GM08714 (cell line): ENCODE results near the gene DMD.
"Not testable (repeated sequence)": the region's sequence is repeated elsewhere in the genome, so short reads cannot be mapped to it uniquely, and the experiment has no call there.

Source experiments
- H3K4me3 ChIP-seq: fragments of 200-500 bp; sonication (Bioruptor generic); 2 replicates; pipeline ENCODE4 v1.5.1; 2014; ENCODE audit warnings: mild to moderate bottlenecking, low read length, inconsistent platforms
- ZNF274 ChIP-seq: IDR thresholded peaks from 2 replicates; pipeline ENCODE4 v1.6.1; 2012; ENCODE audit warnings: mild to moderate bottlenecking, low read depth, low read length

Gene DMD

DNA sequence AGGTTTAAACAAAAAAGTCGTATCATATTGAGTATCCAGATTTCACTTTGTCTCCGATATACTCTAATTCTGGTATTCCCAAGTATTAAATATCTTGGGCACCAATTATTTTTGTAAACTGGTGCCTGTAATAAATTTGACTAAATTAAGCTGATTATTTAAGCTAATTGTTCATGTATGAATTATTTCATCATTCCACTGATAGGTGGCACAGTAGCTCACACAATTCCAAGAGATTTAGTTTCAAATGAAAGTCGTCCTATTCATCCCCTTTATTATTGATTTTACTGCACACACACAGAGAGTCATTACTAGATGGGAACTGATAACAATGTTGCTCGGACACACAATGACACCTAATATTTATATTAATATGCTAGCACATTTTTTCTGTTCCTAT lies 432.4 kb downstream of the DMD start:
- TF ChIP-seq ZNF274, result no peak
- H3K4me3 ChIP-seq, result no peak overlapping the region

DNA sequence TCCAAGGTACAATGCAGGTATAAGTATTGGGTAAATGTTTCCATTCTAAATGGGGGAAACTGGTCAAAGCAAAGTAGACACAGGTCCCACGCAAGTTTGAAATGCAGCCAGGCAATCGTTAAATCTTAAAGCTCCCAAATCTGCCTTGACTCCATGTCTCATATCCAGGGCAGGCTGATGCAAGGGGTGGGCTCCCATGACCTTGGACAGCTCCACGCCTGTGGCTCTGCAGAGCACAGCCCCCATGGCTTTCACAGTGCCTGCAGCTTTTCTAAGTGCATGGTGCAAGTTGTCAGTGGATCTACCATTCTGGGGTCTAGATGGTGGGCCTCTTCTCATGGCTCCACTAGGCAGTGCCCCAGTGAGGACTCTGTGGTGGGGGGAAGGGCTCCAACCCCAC lies 436.4 kb downstream of the DMD start:
- TF ChIP-seq ZNF274, result no peak
- no peak overlapping the region for H3K4me3 ChIP-seq

DNA sequence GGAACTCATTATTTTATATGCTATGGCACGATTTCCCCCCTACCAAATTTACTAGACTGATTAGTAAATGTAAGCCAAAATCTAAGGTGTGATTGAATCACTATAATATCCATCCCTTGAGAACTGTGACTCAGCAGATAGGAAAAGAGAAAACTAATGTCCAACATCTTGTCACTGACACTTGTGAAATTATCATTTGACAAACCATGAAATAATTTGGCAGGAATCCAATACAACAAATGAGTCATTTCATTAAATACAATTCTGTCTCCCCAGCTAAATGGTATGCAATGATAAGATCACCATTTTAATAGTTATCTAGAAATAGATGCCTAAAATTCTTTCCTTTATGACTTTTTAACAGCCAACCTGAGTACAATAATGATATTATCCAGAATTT lies 462.3 kb downstream of the DMD start:
- H3K4me3 ChIP-seq, result no peak overlapping the region
- TF ChIP-seq ZNF274, result no peak

DNA sequence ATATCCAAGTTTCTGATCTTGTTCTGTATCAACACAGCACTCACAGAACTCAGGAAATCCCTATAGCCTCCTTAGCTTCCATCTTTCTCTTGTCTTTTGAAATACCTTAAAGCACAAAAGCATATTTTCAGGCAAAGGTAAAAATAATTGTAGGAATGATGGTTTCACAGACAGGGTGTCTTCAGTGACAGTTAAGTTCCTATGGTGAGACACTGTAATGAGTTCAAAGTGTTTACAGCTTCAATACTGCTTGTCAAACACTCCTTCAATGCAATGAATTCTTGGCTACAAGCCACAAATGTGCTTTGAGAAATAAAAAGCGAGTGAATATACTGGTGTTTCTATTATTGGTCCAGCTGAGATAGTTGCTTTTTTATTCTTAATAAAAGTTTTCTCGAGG lies 466.0 kb downstream of the DMD start:
- no peak for TF ChIP-seq ZNF274
- H3K4me3 ChIP-seq, result no peak overlapping the region

DNA sequence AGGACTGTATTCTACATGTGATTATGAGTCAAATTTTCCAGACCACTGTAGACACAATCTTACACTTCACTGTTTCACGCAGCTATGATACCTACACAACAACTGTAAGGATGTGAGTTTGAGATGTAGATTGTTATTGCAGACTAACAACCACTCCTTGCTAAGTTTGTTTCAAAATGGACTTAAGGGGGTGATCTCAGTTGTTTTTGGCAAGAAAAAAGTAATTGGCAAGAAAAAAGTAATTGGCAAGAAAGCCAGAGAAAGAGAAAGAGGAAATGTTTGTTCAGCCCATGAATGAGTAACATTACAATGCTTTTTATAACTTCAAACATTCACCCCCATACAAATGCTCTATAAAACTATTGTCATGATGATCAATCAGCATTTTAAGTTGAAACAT lies 466.4 kb downstream of the DMD start:
- TF ChIP-seq ZNF274, result no peak

DNA sequence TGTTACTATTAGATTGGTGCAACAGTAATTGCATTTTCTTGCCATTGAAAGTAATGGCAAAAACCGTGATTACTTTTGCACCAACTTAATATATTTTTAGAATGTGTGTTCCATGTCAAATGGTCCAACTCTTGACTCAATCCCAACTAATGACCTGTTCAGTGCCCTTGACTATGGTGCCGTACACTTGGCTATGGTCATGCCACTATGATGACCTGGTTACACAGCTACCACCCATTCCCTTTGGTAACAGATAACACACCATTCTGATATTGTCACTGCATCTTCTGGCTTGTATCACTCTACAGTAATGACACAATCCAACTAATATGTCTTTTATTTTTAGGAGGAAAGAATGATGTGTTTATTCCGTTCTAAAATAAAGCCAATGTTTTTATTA lies 469.4 kb downstream of the DMD start:
- no peak overlapping the region for H3K4me3 ChIP-seq
- no peak for TF ChIP-seq ZNF274

More for the DNA sequence above, 466.4 kb downstream of the DMD start:
- H3K4me3 ChIP-seq, result no peak overlapping the region

DNA sequence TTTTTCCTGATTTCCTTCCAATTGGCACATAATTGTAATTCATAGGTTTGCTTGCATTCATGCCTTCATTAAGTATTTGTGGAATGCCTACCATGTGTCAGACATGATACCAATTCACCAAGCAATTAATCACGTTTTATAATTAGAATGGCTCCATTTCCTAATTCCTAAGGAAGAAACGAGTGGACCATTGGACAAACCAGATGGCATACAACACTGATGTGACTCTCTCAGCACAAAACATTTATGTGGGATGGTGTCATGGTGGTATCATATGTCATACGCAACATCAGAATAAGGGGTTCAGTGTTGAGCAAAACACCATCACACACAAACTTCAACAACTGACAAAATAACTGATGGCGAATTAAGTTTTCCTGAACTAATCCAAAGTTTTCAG lies 502.8 kb downstream of the DMD start:
- TF ChIP-seq ZNF274, result no peak
- no peak overlapping the region for H3K4me3 ChIP-seq

DNA sequence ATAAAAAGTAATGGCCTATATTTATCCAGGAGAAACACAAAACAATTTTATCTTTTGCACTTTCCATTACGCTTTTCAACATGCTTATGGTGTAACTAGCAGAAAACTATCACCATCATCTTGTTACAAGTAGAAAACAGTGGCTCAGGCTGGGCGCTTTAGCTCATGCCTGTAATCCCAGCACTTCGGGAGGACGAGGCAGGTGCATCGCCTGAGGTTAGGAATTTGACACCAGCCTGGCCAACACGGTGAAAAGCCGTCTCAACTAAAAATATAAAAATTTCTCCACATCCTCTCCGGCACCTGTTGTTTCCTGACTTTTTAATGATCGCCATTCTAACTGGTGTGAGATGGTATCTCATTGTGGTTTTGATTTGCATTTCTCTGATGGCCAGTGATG lies 506.0 kb downstream of the DMD start:
- not testable (repeated sequence) for H3K4me3 ChIP-seq

DNA sequence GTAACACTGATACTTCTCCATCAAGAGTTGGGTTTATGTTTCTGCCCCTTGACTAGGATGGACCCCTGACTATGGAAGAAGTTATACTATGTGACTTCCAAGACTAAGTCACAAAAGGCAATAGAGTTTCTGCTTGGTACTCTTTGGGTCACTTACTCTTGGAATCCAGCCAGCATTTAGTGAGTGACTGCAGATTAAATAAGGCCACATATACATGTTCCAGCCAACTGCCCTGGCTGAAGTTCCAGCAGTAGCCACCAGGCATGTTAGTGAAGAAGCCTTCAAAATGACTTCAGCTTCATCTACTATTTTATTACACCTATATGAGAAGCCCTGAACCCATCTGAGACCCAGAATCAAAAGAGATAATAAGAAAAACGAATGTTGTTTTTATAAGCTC lies 524.0 kb downstream of the DMD start:
- H3K4me3 ChIP-seq, result no peak overlapping the region
- no peak for TF ChIP-seq ZNF274

DNA sequence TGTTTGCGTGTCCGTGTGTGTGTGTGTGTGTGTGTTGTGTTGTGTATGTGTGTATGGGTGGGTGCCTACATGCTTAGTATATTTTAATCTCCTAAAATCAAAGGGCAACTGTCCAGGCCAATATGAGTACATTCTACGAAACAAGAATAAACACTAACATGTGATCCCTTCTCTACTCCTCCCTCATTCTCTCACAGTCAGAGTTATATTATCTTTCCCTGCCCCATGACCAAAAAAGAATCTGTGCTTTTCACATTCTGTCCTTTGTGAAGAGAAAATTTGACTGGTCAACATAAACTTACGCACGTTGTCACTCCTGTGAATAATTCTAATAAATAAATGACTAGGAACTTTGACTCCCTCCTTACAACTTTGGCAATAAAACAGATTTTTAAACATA lies 532.9 kb downstream of the DMD start:
- TF ChIP-seq ZNF274, result no peak
- H3K4me3 ChIP-seq, result no peak overlapping the region

DNA sequence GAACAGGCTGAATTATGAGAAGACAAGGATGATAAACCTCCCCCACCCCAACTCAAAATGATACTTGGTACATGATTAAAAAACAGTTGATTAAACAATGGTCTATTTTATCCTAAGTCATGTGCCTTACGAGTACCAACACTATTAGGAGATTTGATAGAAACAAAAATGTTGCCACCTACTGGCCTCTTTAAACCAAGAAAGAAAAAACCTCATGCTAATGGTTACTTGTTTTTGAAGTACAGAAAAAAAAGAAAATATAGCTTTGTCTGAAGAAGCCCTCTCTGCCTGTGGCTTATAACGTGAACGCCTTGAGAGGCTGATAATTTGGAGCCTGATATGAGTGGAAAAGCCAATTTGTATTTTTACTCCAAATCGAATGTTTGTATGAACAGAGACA lies 538.2 kb downstream of the DMD start:
- no peak for TF ChIP-seq ZNF274
- H3K4me3 ChIP-seq, result no peak overlapping the region

DNA sequence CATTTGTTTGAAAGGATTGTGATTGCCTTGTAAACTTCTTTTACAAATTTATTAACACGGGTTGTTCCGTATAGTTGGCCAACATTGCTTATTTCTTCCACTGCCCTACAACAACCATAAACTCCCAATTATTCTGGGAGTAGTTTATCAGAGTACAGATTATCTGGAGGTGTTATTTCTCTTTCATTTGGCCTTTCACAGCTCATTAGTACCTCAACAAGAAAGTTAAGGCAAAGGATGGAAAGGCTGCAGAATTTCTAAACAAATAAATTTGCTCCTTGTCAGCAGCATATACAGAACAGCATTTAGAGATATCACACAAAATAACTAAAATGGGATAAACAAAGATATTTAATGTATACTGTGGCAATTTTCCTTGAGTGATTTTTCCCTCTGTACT lies 548.8 kb downstream of the DMD start:
- no peak overlapping the region for H3K4me3 ChIP-seq
- no peak for TF ChIP-seq ZNF274

DNA sequence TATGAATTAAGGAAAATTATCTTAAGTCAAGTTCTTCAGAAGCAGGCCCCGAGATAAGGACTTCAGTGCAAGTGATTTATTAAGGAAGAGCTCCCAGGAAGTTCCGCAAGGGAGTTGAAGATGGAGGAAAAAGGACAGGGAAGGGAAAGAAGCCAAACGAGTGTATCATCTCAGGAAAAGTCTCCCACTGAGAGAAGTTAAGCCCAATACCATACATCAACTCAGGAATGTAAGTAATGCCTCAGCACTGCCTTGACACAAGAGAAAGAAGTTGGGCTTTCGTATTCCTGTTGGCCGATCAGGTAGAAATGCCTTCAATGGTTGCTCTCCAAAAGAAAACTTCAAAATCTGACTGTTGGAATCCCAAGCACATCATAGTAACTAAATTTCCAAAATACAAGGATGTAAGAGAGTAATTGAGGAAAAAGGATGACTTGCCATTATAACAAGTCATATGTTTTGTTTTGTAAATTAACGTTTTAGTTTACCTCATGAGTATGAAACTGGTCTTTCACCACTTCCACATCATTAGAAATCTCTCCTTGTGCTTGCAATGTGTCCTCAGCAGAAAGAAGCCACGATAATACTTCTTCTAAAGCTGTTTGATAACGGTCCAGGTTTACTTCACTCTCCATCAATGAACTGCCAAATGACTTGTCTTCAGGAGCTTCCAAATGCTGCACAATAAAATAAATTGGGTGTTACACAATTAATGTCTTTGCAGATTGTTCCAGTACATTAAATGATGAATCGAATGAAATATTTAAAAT lies 566.7 kb downstream of the DMD start:
- TF ChIP-seq ZNF274, result no peak
- H3K4me3 ChIP-seq, result no peak overlapping the region

DNA sequence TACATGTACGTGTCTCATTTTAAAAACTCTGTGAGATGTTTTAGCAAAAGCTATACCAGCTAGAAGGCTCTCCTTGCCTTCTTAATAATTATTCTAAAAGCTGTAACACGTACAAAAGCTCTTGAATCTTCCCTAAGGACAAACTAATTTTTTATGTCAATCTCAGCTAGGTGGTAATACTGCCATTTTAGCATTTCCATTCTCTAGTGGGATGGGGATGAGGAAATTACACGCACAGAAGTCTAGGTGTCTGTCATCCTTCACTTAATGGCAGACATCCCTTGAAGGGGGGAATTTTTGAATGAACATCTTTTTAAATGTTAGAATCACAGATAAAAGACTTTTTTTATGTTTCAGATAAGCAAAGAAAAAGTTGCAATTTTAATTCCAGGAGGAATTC lies 569.1 kb downstream of the DMD start:
- H3K4me3 ChIP-seq, result no peak overlapping the region
- TF ChIP-seq ZNF274, result no peak

DNA sequence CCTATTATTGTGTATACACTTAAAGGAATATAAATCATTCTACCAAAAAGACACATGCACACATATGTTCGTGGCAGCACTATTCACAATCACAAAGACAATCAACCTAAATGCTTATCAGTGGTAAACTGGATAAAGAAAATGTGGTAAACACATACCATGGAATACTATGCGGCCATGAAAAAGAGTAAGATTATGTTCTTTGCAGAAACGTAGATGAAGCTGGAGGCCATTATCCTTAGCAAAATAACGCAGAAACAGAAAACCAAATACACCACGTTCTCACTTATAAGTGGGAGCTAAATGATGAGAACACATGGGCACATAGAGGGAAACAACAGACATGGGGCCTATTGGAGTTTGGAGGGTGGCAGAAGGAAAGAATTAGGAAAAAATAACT lies 593.2 kb downstream of the DMD start:
- no peak for TF ChIP-seq ZNF274
- H3K4me3 ChIP-seq, result no peak overlapping the region

DNA sequence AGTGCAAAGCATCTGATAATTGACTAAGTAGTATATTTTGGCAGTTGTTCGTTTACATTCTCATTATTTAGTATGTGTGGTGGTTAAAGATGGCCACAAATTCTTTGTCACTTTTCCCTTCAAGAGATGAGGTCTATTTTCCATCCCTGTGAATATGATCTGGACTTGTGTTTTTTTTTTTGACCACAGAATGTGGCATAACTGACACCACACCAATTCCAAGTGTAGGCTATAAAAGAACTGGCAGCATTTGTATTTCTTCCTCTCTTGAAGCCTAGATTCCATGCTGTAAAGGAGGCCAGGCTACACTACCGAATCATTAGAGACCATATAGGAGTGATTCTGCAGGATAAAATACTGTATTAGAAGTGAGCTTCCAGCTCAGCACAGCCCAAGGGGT lies 596.6 kb downstream of the DMD start:
- no peak for TF ChIP-seq ZNF274
- H3K4me3 ChIP-seq, result no peak overlapping the region
